A172 (cell line): ENCODE results near the gene CAPN1. TPM values are rescaled to one million over a fixed set of nuclear protein-coding genes. Genes with fewer than 3 reads are reported as not detected.
"Not testable (repeated sequence)": the region's sequence is repeated elsewhere in the genome, so short reads cannot be mapped to it uniquely, and the experiment has no call there.

ENCODE experiments used
- DNase-seq: peaks from one replicate; pipeline ENCODE4 v3.0.0-alpha.2; 2015; ENCODE audit warnings: low spot score
- total RNA-seq: library from RNA; depleted of rRNA; stranded (reverse); fragments of >200 nt; shearing (Covaris generic); gene quantifications from 2 replicates; pipeline ENCODE4 v1.2.3, GENCODE V29; 2014

The CAPN1 gene
- total RNA-seq, 1 experiment from 2014 or later: 156 TPM

DNA sequence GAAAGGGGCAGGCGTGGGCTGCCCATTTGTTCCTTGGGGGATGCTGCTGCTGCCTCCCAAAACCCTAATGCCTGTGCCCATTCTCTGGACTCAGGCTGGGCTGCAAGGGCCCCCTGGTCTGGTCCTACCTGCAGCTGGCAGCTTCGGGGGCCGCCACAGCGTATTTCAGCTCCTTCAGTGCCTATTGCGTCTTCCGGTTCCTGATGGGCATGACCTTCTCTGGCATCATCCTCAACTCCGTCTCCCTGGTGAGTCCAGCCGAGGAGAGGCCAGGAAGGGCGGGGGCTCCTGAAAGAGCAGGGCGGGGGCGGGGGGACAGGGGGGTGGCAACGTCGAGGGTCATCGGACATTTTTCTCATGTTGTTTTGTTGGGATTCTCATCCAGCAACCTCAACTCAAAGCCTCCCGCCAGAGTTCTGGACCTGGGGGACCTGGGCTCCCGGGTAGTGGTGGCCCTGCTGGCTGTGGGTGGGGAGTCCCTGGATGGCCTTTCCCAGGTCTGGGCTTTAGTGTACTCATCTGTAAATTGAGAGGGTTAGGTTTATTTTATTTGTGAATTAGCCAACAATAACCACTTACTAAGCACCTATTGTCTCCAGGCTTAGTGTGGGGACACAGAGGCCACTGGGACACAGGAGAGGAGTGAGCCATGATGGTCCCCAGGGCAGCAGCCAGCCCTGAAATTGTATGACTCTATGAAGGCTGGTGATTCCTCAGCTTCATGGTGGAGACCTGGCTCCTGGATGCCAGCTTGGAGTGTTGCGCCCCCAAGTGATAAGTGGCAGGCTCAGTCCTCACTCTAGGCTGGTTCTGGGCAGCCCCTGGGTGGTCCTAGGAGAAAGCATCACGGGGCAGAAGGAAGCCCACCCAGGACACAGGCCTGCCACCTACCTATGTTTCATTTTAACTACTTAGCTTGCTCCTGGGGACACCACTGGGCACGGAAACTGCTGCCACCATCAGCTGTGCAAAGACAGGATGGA lies 36.0 kb downstream of the CAPN1 start:
- no peak for DNase-seq

- no peak for DNase-seq
Observed at GRCh38 chr11:65218446-65218845, 36.7 kb downstream of the CAPN1 start.

DNA sequence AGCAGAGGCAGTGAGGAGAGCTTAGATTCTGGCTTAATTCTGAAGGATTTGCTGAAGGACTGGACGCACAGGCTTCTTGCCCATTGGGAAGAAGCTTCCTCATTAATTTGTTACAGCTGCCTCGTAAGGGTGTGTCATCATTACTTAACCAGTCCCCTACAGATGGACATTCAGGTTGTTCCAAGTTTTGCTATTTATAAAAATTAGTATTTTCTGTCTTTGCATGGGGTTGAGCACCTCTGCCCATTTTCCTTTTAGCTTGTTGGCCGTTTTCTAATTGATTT lies 38.1 kb downstream of the CAPN1 start:
- DNase-seq: no peak

GRCh38 chr11:65221026-65221425 lies 39.3 kb downstream of the CAPN1 start:
- DNase-seq: no peak

- no peak for DNase-seq
Observed at GRCh38 chr11:65223011-65223410, 41.3 kb downstream of the CAPN1 start.

DNA sequence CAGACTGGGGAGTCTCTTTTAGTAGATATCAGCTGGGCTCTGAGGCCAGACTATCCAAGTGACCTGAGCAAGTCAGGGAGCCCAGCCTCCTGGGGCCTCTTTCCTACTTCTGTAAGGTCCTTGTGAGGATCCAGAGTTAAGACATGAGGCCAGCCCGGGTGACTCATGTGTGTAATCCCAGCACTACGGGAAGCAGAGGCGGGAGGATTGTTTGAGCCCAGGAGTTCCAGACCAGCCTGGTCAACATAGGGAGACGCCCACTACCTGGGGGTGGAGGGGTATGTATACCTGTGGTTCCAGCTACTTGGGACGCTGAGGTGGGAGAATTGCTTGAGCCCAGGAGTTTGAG lies 43.2 kb downstream of the CAPN1 start:
- DNase-seq: peak; percentile 42

DNA sequence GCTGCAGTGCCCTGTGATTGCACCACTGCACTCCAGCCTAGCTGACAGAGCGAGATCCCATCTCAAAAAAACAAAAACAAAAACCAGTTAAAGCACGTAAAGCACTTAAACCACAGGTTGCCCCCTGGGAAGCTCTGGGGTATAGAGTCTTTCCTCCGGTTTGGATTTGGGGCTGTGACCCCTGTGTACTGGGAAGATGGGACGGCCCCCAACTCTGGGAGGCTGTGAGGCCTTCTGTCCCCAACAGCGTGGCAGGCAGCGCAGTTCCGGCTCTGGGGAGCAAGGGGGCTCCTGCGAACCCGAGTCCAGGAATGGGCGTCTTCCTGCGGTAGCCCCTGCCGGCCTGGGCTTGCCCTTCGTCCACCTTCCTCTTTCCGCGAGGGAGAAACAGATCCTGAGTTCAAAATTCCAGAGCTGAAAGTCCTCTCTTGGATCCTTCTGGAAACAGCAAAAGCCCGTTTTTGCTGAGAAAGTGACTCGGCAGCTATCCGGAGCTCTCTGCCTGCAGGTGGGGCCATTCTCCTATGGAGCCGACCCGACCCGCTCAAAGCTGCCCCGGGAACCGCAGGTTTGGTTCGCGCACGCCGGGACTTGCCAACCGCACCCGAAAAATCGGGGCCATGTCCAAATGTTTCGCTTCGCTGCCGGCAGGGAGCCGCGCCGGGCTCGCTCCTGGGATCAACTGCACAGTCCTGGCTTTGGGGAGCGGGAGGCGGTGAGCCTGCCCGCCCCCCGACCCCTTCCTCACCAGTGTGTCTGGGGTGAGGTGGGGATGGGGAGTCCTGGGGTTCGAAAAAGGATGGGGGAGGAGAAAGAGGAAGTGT lies 43.8 kb downstream of the CAPN1 start:
- DNase-seq: no peak

DNA sequence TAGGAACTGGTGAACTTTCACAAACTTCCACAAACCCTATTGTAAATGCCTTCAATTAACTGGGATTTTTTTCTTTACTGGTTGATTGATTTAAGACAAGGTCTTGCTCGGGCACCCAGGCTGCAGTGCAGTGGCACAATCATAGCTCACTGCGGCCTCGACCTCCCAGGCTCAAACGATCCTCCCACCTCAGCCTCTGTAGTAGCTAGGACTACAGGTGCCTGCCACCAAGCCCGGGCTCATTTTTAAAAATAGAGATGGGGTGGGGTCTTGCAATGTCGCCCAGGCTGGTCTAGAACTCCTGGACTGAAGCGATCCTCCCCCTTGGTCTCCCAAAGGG lies 44.3 kb downstream of the CAPN1 start:
- DNase-seq: no peak

DNA sequence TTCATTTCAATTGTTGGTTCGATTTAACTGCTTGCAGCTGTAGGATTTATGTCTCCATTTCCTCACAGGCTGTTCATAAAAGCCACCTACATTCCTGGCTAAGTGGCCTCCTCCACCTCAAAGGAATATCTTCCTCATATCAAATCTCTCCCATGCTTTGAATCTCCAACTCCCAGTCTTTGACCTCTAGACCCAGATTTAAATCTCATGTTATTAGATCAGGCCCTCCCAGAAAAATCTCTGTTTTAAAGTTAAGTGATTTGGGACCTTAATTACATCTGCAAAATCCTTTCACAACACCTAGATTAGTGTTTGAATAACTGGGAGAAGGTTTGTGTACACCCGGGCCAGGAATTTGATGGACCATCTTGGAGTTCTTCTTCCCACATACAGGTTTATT lies 46.2 kb downstream of the CAPN1 start:
- no peak for DNase-seq

GRCh38 chr11:65236194-65237059 lies 54.7 kb downstream of the CAPN1 start:
- no peak for DNase-seq

GRCh38 chr11:65238302-65238701 lies 56.6 kb downstream of the CAPN1 start:
- DNase-seq: not testable (repeated sequence)

- DNase-seq: no peak
Observed at GRCh38 chr11:65241134-65241533, 59.4 kb downstream of the CAPN1 start.

DNA sequence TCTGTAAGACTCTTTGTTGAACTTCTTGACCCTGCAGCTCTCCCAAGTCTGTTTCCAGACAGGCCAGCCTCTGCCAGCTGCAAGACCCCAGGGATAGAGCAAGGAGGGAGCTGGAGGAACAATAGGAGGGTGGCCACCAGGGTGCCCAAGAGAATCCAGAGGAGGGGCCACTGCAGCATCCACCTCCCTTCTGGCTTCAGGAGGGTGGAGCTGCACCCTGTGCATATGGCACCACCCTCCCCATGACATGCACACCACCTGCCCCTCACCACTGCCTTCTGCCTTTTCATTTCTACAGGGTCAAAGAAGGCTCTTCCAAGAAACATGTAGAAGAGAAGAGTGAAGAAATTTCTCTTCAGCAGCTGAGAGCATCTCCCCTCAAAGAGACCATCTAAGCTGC lies 60.0 kb downstream of the CAPN1 start:
- DNase-seq: no peak

GRCh38 chr11:65242389-65242788 lies 60.7 kb downstream of the CAPN1 start:
- DNase-seq: no peak

DNA sequence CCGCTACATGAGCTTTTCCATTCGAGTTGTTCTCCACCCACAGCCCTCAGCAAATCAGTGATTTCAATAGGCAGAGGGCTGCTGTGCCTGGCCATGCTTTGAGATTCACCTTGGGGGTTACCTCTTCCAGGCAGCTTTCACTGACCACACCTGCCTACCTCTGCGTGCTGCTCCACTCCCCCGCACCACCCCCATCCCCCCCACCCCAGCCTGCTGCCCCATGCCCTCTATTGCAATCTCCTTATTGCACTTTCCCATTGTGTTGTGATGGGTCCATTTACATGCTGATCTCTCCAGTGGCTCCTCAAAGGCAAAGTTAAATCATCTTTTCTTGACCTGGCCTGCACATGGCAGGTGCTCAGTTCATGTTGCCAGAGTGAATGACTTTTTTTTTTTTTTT lies 62.1 kb downstream of the CAPN1 start:
- DNase-seq: no peak

DNA sequence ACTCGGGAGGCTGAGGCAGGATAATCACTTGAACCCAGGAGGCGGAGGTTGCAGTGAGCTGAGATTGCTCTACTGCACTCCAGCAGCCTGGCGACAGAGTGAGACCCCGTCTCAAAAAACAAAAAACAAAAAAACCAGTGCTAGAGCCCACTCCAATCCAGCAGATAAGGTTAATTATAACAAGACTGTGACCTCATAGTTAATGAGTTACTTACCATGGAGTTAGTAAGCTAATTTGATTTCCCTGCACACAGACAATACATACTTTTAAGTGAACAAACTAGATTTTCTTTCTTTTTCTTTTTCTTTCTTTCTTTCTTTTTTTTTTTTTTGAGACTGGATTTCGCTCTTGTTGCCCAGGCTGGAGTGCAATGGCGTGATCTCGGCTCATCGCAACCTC lies 63.3 kb downstream of the CAPN1 start:
- DNase-seq: not testable (repeated sequence)

- no peak for DNase-seq
Observed at GRCh38 chr11:65246506-65246905, 64.8 kb downstream of the CAPN1 start.

- not testable (repeated sequence) for DNase-seq
Observed at GRCh38 chr11:65248184-65248710, 66.5 kb downstream of the CAPN1 start.

- no peak for DNase-seq
Observed at GRCh38 chr11:65251476-65251875, 69.7 kb downstream of the CAPN1 start.

DNA sequence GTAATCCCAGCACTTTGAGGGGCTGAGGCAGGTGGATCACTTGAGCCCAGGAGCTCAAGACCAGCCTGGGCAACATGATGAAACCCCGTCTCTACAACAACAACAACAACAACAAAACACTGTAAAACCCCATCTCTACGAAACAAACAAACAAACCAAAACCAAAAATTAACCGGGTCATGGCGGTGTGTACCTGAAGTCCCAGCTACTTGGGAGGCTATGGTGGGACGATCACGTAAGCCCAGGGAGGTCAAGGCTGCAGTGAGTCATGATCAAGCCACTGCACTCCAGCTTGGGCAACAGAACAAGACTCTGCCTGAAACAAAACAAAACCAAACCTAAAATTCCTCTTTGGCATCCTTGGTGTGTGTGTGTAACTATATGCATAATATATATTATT lies 73.0 kb downstream of the CAPN1 start:
- DNase-seq: no peak

- no peak for DNase-seq
Observed at GRCh38 chr11:65258988-65259387, 77.3 kb downstream of the CAPN1 start.

DNA sequence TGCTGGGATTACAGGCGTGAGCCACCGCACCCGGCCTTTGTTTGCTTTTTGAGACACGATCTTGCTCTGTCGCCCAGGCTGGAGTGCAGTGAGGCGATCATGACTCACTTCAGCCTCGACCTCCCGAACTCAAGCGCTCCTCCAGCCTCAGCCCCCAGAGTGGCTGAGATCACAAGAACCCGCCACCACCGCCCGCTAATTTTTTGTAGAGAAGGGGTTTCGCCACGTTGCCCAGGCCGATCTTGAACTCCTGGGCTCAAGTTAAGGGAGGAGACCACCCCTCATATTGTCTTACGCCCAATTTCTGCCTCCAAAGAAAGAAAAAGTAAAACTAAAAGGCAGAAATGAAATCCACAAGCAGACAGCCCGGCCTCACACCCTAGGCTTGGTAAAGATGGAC lies 78.6 kb downstream of the CAPN1 start:
- DNase-seq: no peak
